Neutrophil (primary cell): Measurements from ENCODE around the gene BBS12.

Experiments used
- H3K27ac ChIP-seq: fragments of 200-600 bp; sonication (generic); 2 replicates; pipeline ENCODE4 v1.5.1; 2016; ENCODE audit warnings: mild to moderate bottlenecking, moderate library complexity
- H3K27me3 ChIP-seq: fragments of 200-600 bp; sonication (generic); 2 replicates; pipeline ENCODE4 v1.6.0; 2016; ENCODE audit warnings: mild to moderate bottlenecking
- H3K36me3 ChIP-seq: fragments of 200-600 bp; sonication (generic); 2 replicates; pipeline ENCODE4 v1.5.1; 2017
- H3K4me1 ChIP-seq, 2 experiments: fragments of 200-600 bp in 1 of 2; sonication (generic) in 1 of 2; 1 replicate in 1 of 2; 2 replicates in 1 of 2; pipeline versions ENCODE4 v1.5.1 to v1.6.1; 2013 to 2016; ENCODE audit warnings: low read depth in 1 of 2, low read length in 1 of 2, mild to moderate bottlenecking in 1 of 2, moderate library complexity in 1 of 2; ENCODE audit not compliant: control insufficient read depth in 1 of 2, insufficient read depth in 1 of 2
- H3K4me3 ChIP-seq, 2 experiments: fragments of 200-600 bp in 1 of 2; sonication (generic) in 1 of 2; 1 replicate in 1 of 2; 2 replicates in 1 of 2; pipeline ENCODE4 v1.5.1; 2013 to 2016; ENCODE audit warnings: low read depth in 1 of 2, low read length in 1 of 2, mild to moderate bottlenecking in 1 of 2, moderate library complexity in 1 of 2
- H3K9me3 ChIP-seq: fragments of 200-600 bp; sonication (generic); 2 replicates; pipeline ENCODE4 v1.5.1; 2016
- TF ChIP-seq, protein P1 (sequence below): fragments of 200-600 bp; sonication (generic); IDR thresholded peaks from 2 replicates; pipeline ENCODE4 v1.5.1; 2016; ENCODE audit warnings: antibody characterized with exemption

The BBS12 gene

GRCh38 chr4:122715221-122715620 lies 17.3 kb upstream of the BBS12 start:
- no peak overlapping the region for H3K4me3 ChIP-seq
- TF ChIP-seq, protein P1, sequence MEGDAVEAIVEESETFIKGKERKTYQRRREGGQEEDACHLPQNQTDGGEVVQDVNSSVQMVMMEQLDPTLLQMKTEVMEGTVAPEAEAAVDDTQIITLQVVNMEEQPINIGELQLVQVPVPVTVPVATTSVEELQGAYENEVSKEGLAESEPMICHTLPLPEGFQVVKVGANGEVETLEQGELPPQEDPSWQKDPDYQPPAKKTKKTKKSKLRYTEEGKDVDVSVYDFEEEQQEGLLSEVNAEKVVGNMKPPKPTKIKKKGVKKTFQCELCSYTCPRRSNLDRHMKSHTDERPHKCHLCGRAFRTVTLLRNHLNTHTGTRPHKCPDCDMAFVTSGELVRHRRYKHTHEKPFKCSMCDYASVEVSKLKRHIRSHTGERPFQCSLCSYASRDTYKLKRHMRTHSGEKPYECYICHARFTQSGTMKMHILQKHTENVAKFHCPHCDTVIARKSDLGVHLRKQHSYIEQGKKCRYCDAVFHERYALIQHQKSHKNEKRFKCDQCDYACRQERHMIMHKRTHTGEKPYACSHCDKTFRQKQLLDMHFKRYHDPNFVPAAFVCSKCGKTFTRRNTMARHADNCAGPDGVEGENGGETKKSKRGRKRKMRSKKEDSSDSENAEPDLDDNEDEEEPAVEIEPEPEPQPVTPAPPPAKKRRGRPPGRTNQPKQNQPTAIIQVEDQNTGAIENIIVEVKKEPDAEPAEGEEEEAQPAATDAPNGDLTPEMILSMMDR, result no peak
- no peaks in the 10 kb centered on the region for H3K9me3 ChIP-seq
- no peak overlapping the region for H3K27ac ChIP-seq
- peaks cover 10% of the 10 kb centered on the region for H3K27me3 ChIP-seq
- H3K36me3 ChIP-seq, result no peaks in the 10 kb centered on the region
- H3K4me1 ChIP-seq, result no peaks in the 10 kb centered on the region

DNA sequence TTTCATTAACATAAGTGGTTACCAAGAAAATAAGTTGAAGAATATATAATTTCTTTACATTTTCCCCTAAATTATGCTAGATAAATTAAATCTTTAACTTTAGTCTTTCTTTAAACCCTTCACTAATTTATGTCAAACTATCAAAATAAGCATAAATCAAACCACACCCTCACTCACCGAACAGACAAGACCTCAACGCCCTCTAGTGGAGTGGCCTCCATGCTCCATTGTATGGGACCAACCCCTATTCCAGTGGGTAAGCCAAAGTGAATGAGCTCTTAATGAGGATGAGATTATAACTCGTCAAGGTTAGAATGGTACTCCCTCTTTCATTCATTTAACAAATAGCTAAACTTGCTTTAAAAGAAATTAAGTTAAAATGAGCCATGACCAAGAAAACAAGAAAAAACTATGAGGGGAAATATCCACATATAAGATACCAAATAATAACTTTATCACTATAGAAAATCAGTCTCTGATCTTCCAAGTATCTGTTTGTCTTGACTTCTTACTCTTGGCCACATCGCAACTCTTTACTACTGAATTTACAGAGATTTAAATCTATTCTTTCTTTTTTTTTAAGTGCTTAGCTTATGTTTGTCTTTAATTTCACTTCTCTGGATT lies 15.6 kb upstream of the BBS12 start:
- no peak overlapping the region for H3K27ac ChIP-seq
- no peaks in the 10 kb centered on the region for H3K36me3 ChIP-seq
- H3K4me3 ChIP-seq, result no peak overlapping the region
- TF ChIP-seq, protein P1, result no peak
- H3K9me3 ChIP-seq, result no peaks in the 10 kb centered on the region
- H3K4me1 ChIP-seq, result no peaks in the 10 kb centered on the region
- H3K27me3 ChIP-seq, result peaks cover 15% of the 10 kb centered on the region

DNA sequence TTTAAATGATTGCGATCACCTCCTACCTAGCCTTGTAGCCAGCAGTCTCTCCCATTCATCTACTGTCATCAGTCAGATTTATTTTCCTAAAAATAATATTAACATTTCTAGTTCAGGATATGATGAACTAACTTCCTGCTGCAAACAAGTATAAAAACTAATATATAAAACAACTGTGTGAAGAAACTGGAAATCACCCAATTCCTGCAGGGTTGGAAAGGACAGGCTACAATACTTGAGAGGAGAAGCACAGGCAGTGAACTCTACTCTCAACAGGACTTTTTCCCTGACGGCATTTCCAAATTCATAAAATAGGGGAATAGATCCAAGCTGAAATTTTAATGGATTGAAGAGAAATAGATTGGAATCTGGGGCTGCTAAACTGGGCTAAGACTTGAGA lies 14.2 kb upstream of the BBS12 start:
- H3K27me3 ChIP-seq, result peaks cover 17% of the 10 kb centered on the region
- no peaks in the 10 kb centered on the region for H3K9me3 ChIP-seq
- no peaks in the 10 kb centered on the region for H3K4me1 ChIP-seq
- H3K36me3 ChIP-seq, result no peaks in the 10 kb centered on the region
- H3K27ac ChIP-seq, result no peak overlapping the region
- TF ChIP-seq, protein P1, result no peak
- H3K4me3 ChIP-seq, result no peak overlapping the region

DNA sequence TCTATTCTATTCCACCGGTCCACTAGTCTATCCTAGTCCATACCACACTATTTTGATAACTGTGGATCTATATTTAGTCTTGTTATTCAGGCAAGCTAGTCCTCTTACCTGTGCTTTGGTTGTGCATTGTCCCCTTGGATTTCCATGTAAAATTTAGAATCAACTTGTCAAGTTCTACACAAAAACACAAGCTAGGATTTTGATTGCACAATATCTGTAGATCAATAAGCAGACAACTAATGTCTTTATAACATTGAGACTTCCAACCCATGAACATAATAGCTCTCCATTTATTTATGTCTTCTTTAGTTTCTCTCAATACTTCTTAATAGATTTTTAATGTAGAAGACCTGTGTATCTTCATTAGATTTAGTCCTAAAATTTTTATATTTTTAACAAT lies 10.2 kb upstream of the BBS12 start:
- Histone ChIP-seq H3K27me3 (peaks cover 26% of the 10 kb centered on the region), H3K9me3 (no peaks in the 10 kb centered on the region), H3K4me1 (no peaks in the 10 kb centered on the region), H3K27ac (no peak overlapping the region), H3K4me3 (no peak overlapping the region), H3K36me3 (no peaks in the 10 kb centered on the region)
- TF ChIP-seq, protein P1, result no peak

- Histone ChIP-seq H3K36me3 (no peaks in the 10 kb centered on the region), H3K4me3 (no peak overlapping the region), H3K9me3 (no peaks in the 10 kb centered on the region), H3K27me3 (peaks cover 12% of the 10 kb centered on the region), H3K27ac (no peak overlapping the region), H3K4me1 (peaks cover 13 to 15% of the 10 kb centered on the region in 2 experiments)
- TF ChIP-seq, protein P1, result no peak
Measured at GRCh38 chr4:122728856-122729255, 3.6 kb upstream of the BBS12 start.
